ENCODE results near the gene COL7A1. TPM values are rescaled to one million over a fixed set of nuclear protein-coding genes. Genes with fewer than 3 reads are reported as not detected.
A peak's percentile ranks its signal among the peaks of the same experiment; 100 is the strongest.

COL7A1 gene
- total and polyA plus RNA-seq, 2 of the 8 experiments (the other 6 are each of a cell fraction or from before 2014, with no cell fraction given) = 10.7 to 13.9 TPM

DNA sequence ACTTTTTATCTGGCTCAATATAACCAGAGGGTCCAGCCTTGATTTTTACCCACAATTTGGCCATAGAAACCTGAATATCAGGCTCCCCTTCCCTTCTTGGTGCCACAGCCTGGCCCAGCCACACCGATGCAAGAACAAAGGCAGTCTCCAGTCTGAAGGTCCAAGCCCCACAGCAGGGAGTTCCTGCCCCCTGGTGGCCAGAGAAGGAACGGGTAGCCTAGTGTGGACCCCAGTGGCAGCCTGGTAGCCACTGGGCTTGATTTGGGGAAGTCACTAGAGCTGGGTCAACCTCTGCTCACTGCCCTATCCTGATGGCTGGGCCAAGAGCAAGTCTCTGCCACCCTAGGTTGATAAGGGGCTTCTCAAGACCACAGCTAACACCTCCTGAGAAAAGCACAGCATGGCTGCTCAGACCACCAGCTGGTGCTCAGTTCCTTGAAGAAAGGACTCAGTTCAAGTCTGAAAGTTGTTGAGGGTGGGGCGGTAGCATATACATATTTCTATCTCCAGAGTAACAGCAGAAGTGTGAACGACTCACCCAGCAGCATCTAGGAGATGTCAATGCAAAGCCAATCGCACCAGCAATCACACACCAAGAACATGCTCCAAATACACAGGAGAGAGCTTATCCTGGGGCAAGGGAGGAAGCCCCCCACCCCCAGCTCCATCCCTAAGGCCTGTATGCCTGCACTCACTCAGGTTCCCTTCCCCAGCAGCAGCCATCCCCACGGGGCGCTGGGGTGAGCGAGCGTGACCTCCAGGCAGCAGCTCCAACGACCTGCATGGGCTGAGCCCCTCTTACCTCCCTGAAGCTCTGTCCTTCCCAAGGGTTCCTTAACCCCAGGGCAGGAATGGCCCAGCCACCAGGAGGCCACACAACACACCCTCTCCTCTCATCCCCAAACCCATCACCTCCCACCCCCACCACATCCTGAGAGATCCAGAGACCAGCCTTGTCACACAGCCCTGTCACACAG, 46.1 kb downstream of the COL7A1 start (continued):
- TF ChIP-seq, protein P1, sequence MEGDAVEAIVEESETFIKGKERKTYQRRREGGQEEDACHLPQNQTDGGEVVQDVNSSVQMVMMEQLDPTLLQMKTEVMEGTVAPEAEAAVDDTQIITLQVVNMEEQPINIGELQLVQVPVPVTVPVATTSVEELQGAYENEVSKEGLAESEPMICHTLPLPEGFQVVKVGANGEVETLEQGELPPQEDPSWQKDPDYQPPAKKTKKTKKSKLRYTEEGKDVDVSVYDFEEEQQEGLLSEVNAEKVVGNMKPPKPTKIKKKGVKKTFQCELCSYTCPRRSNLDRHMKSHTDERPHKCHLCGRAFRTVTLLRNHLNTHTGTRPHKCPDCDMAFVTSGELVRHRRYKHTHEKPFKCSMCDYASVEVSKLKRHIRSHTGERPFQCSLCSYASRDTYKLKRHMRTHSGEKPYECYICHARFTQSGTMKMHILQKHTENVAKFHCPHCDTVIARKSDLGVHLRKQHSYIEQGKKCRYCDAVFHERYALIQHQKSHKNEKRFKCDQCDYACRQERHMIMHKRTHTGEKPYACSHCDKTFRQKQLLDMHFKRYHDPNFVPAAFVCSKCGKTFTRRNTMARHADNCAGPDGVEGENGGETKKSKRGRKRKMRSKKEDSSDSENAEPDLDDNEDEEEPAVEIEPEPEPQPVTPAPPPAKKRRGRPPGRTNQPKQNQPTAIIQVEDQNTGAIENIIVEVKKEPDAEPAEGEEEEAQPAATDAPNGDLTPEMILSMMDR (IDR thresholded peaks at IDR 0.05; ENCODE audit: control extremely low read depth in 1 of 3, insufficient read depth in 1 of 3, low read depth in 1 of 3, low read length in 3 of 3) = peak in 2 of 3 experiments; percentile 95 to 99; a peak in 3 of 4 replicates
- TF ChIP-seq SAP30 (IDR thresholded peaks at IDR 0.05; ENCODE audit: insufficient read depth, insufficient replicate concordance, low read length) (no peak), POLR2AphosphoS5 (IDR thresholded peaks at IDR 0.05; ENCODE audit: low read depth, low read length) (no peak), EP300 (IDR thresholded peaks at IDR 0.05; ENCODE audit: borderline replicate concordance in 1 of 2, low read depth in 2 of 2, low read length in 2 of 2) (no peak)

Data from H1 (cell line).